HG02642 (cell line): ENCODE measurements around the gene STYXL1.

ENCODE experiments used
- ATAC-seq: cut with Tn5 transposase; IDR thresholded peaks from one replicate; pipeline ENCODE4 v1.9.1; 2021; ENCODE audit warnings: mild to moderate bottlenecking; ENCODE audit not compliant: unreplicated experiment, poor library complexity

STYXL1 gene

DNA sequence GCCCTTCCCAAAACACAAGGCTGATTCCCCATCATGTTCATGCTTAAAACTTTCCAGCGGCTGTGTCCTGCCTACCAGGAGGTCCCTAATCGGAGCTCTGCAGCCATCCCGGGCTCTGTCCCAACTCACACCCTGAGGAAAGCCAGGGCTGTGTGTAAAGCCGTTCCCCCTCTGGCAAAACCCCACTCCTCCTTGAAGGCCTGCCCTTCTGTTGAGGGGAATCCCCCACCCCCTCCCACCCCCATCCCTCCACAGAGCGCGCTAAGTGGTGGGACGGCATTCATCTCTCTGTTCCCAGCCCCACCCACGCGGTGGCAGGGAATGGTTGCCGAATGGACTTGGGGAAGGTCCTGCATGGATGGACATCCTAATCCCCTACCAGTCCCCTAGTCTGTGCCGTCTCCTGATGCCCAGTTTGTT, 52.7 kb downstream of the STYXL1 start:
- no peak for ATAC-seq

- ATAC-seq, result peak; percentile 96
Observed at GRCh38 chr7:75994388-75995051, 53.3 kb downstream of the STYXL1 start, which contains the start of gene TMEM120A. TSS of gene TMEM120A (minus strand) at chr7:75994595. CDS start at chr7:75994570, 25 bp downstream.

GRCh38 chr7:75993689-75994387, 54.0 kb downstream of the STYXL1 start:
- ATAC-seq, result peak; percentile 12

GRCh38 chr7:75992083-75992755, 55.6 kb downstream of the STYXL1 start:
- ATAC-seq, result no peak

DNA sequence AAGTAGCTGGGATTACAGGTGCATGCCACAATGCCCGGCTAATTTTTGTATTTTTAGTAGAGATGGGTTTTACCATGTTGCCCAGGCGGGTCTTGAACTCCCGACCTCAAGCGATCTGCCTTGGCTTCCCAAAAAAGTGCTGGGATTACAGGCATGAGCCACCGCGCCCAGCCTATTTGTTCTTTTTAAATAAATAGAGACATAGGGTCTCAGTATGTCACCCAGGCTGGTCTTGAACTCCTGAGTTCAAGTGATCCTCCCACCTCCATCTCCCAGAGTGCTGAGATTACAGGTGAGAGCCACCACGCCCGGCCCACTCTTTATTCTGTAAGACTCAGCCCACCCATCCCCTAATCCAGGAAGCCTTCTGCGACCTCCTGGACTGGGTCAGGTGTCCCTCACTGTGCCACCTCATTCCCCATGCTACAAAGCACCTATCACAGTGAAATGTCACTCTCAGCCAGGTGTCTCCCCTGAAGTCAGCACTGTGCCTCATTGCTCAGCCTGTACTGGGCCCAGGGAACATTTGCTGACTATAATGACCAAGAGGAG, 56.2 kb downstream of the STYXL1 start:
- ATAC-seq, result no peak

DNA sequence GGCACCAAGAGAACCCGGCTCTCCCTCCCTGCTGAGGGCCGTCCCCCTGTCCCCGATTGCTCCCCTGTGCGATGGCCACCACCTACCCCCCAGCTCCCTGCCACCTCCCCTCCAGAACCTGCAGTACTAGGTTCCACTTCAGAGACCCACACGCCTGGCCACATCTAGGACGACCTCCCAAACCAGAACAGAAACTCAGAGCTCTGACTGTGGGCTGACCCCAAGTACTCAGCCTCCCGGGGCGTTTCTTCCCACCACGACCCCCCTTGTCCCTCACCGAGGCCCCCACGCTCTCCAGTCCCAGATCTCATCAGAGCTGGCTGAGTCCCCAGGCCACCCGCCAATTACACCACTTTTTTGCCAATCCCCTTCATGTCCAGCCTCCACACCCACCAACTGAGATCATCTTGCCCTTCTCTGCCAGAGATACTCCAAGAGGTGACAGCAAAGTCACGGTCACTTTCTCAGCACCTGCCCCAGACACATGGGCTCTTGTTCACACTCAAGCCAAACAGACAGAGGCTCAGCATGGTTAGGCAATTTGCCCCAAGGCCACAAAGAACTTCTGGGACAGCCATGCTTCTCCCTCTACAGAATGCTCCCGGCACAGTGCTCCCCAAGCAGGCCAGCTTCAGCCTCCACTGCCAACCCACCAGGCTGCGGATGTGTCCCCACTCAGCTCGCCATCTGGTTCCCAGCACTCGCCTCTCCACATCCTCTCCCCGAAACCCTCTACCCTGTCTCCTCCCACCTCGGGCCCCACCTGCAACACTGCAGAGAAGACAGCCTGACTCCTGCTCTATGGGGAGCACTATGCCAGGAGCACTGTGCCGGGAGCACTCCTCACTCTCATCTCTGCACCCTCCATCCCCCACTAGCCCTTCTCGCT, 58.1 kb downstream of the STYXL1 start:
- ATAC-seq, result no peak

DNA sequence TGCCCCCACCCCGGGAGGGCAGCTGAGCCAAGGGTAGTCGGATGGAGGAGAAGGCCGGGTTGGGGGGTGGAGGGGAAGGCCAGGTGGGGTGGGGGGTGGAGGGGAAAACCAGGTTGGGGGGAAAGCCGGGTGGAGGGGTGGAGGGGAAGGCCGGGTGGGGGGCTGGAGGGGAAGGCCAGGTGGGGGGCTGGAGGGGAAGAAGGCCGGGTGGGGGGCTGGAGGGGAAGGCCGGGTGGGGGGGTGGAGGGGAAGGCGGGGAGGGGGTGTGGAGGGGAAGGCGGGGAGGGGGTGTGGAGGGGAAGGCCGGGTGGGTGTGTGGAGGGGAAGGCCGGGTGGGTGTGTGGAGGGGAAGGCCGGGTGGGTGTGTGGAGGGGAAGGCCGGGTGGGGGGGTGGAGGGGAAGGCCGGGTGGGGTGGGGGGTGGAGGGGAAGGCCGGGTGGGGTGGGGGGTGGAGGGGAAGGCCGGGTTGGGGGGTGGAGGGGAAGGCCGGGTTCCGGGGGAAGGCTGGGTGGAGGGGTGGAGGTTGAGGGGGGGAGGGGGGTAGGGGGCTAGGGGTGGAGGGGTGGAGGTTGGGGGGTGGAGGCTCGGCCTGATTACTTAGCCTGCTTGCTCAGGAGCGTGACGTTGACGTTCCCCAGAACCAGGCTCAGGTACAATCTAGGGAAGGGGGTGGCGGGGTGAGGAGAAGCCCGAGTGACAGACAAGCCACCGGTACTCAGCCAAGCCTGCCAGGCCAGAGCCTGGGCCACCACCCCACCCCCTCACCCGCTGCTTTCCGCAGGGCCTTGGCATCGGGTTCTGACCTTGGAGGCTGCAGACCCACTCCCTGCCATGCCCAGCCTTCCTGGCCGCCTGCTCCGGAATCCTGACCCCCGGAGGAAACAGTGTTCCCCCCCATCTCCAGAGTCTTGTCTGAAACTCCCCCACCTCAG, 59.0 kb downstream of the STYXL1 start:
- ATAC-seq, result no peak

- ATAC-seq, result no peak
Observed at GRCh38 chr7:75987805-75988567, 59.8 kb downstream of the STYXL1 start.

GRCh38 chr7:75987026-75987804, 60.6 kb downstream of the STYXL1 start:
- no peak for ATAC-seq

- ATAC-seq, result no peak
Observed at GRCh38 chr7:75986147-75986781, 61.5 kb downstream of the STYXL1 start.

GRCh38 chr7:75985518-75986146, 62.2 kb downstream of the STYXL1 start:
- no peak for ATAC-seq

DNA sequence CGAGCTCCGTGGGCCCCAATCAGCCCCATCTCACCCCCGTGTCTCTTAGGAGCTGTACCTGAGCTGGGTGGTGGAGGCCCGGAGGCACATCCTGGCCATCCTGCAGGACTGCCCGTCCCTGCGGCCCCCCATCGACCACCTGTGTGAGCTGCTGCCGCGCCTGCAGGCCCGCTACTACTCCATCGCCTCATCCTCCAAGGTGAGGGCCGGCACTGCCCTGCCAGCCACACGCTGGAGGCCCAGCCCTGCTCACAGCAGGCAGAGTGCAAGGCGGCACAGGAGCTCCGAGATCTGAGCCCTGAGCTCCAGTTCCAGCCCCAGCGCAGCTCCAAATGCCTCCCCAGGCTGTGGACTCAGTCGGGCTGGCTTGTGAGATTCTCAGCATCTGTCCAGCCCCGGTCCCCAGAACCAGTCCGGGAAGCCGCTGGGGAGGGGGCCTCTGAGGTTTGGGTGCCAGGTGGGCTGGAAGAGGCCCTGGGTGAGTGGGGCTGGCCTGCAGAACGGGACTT, 62.7 kb downstream of the STYXL1 start:
- no peak for ATAC-seq

DNA sequence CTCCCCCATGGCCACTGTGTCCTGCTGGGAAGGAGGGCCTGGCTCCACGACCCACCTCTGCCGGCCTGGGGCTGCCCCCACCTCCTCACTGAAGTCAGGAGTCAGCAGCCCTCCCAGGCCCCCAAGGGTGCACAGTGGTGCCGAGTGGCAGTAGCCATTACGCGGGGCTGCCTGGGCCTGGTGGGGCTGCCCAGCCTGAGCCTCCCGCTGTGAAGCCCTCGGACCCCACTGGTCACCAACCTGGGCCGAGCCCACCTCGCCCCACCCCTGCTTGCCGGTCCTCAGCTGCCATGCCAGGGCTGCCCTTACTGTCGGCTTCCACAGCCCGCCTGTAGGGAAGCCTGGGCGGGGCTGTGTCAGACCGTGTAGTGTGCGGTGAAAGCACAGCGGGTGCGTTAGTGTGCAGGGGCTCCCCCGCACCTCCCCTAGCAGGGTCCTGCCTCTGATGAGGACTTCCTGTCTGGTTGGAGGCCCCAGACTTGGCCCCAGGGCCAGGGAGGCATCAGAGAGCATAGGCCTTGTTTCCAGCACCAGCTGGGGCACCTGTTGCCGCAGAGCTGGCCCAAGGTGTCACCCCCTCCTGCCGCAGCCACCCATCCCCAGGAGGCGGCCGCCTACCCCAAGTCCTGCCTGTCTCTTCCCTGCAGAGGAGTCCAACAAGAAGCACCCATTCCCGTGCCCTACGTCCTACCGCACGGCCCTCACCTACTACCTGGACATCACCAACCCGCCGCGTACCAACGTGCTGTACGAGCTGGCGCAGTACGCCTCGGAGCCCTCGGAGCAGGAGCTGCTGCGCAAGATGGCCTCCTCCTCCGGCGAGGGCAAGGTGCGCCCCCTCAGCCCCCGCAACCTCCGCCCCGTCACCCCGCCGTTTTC, 63.4 kb downstream of the STYXL1 start:
- ATAC-seq, result no peak

DNA sequence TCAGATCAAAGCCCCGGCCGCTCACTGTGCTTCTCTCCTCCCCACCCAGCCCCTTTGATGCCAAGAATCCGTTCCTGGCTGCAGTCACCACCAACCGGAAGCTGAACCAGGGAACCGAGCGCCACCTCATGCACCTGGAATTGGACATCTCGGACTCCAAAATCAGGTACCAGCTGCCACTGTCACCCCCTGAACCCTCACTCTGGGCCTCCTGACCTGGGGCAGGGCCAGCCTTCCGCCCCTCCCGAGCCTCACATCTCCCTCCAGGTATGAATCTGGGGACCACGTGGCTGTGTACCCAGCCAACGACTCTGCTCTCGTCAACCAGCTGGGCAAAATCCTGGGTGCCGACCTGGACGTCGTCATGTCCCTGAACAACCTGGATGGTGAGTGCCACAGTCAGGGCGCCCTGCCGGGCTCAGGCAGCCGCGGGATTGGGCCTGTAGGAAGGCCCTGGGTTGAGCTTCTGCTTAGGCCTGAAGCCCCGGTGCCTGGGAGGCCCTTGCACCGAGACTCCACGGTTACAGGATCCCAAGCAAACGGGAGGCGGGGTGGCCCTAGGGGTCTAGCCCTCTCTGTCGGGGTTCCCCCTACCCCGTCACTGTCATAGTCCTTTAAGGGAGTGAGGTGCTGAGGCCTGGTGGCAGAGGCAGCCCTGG, 64.2 kb downstream of the STYXL1 start:
- no peak for ATAC-seq
